Activated CD4-positive, alpha-beta T cell treated with anti-CD3 and anti-CD28 coated beads, Interleukin-2, Interleukin-6, amounts not matched to agents 100 ng/mL and 50 ng/mL, durations not matched to agents 16 hours and 8 hours (primary cell): ENCODE measurements around the gene AARSD1.
"Not testable (repeated sequence)": the region's sequence is repeated elsewhere in the genome, so short reads cannot be mapped to it uniquely, and the experiment has no call there.

Experiments
- DNase-seq: peaks from one replicate; pipeline ENCODE4 v3.0.0-alpha.2; 2020

The AARSD1 gene

DNA sequence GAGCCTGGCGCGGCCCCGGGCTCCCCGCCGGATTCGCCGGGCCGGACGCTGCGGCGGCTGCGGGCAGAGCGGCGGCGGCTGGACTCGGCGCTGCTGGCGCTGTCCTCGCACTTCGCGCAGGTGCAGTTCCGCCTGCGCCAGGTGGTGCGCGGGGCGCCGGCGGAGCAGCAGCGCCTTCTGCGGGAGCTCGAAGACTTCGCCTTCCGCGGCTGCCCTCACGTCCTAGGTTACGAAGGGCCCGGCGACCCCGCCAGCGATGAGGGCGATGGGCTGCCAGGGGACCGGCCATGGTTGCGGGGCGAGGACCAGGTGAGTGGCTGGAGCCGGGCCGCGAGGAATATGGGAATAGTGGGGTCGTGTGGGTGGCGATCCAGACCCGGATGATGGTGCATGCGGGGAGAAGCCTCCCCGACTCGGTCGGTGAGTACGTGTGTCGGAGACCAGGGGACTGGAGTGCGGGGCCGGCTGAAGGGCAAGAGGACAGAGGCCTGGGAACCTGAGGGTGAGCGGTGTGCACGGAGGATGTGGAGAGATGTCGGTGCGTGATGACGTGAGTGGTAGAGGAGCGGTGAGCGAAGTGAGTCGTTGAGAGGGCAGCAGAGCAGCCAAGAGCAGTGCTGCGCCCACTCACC is 16.6 kb upstream of the AARSD1 start:
- DNase-seq = peak; percentile 78

DNA sequence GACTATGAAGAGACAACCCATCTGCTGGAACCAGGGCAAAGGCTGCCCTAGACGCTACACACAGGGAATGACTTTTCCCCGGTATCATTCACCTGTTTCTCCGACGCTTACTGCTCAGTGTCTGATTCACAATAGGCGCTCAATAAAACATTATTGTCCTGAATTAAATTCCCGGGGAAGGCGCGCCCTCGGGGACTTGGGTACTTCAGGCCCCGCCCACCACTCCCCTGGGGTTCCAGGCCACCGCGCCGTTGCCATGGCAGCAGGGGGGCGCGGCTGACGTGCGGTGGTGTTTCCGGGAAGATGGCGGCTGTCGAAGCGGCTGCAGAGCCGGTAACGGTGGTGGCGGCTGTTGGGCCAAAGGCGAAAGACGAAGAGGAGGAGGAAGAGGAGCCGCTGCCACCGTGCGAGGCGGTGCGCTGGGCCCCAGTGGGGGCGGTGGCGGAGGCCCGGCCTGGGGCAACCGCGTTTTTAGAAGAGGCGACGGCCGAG is 16.1 kb upstream of the AARSD1 start, which contains the start of gene RUNDC1:
Gene RUNDC1, plus strand, starts transcription at position 292 of the 492 bp plus-strand sequence. Its CDS starts 12 bp downstream, at position 304.
- DNase-seq = peak; percentile 94

DNA sequence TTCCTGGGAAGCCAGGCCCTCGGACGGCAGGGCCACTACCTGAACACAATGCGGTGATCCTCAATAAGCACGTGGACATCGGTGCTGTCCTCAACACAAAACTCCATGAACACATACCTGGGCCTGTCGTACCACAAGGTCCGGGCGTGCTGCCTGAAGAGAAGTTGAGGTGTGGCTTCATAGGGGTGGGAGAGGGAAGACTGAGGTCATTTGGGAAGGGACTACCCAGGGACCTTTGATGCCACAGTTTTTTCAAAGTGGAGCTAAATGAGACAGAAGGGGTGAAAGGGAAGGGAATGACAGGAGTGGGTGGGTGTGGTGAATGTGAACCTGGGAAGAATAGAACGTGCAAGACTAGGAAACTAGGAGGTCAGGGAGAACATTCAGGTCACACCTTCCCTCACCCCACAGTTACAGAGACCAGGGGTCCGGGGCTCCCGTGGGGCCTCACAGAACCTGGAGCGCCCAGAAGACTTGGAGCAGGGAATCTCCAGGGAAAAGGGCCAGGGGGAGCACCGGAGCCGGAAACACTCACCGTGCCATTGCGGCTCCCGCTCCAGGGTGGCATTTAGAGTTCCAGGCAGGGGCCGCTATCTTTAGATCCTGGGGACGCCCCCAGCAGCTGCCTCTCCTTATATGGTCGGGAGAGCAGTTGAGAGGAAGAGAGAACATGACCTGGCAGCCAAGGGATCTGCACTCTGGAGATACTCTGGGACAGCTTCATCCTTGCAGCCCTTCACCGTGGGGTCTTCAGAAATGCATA is 15.4 kb upstream of the AARSD1 start, which contains the start of gene PTGES3L:
Gene PTGES3L, minus strand, starts transcription at position 570 of the 763 bp plus-strand sequence. Its CDS starts 27 bp downstream, at position 543.
- peak; percentile 36 for DNase-seq

DNA sequence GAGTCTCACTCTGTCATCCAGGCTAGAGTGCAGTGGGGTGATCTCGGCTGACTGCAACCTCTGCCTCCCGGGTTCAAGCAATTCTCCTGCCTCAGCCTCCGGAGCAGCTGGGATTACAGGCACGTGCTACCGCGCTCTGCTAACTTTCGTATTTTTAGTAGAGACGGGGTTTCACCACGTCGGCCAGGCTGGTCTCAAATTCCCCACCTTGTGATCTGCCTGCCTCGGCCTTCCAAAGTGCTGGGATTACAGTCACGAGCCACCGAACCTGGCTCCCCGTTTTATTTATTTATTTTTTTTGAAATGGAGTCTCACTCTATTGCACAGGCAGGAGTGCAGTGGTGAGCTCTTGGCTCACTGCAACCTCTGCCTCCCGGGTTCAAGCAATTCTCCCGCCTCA is 11.4 kb upstream of the AARSD1 start:
- DNase-seq = not testable (repeated sequence)

DNA sequence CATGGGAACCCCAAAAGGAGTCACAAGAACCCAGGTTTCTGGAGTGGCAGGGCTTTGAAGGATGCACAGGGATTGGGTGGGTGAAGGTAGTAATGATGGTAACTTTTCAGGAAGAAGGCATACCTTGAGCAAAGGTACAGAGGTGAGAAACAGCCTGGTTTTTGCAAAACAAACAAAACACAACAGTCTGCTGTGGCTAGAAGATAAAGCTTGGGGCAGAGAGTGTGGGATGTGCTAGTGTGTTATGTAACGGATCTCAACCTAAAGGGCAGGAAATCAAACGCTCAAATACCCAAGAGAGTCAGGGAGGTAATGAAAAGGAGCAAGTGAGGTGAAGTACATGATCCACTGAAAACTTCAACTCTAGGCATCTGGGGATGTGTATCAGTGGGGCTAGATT is 11.0 kb upstream of the AARSD1 start:
- DNase-seq = no peak

DNA sequence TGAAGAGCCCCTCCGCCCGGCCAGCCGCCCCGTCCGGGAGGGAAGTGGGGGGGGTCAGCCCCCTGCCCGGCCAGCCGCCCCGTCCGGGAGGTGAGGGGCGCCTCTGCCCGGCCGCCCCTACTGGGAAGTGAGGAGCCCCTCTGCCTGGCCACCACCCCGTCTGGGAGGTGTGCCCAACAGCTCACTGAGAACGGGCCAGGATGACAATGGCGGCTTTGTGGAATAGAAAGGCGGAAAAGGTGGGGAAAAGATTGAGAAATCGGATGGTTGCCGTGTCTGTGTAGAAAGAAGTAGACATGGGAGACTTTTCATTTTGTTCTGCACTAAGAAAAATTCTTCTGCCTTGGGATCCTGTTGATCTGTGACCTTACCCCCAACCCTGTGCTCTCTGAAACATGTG is 9.1 kb upstream of the AARSD1 start:
- DNase-seq = not testable (repeated sequence)

DNA sequence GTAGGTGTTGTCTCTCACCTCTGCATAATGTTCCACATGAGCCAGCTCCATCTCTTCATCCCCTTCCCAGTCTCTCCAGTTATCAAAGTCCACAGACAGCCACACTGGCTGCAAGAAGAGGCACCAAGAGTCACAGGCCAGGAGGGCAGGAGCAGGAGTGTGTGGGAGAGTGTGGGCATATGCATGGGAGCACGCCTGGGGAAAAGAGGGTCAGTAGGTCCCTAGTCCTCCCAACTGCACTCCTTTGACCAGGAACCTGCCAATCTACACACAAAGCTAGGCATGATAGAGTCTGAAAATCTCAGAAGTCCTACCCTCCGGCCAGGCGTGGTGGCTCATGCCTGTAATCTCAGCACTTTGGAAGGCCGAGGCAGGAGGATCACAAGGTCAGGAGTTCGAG is 7.3 kb upstream of the AARSD1 start:
- DNase-seq = no peak

DNA sequence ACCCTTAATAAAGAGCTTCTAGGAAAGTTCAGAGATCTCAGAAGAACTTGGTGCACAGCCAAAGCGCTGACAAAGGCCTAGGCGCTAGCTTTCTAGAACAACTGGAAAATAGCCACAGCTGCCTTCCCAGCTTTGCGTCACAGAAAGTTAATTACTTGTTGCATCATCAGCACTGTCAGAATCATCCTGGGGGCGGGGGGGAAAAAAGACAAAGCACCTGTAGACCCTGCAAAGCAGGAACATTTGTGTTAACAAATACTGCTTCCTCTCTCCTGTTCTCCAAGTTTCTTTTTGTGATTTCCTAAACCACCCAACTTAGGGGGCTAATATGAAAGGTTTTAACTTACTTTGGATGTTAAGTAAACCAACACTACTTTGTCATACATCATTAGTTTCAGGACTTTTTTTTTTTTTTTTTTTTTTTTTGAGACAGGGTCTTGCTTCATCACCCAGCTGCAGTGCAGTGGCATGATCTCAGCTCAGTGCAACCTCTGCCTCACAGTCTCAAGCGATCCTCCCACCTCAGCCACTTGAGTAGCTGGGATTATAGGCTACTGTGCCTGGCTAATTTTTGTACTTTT is 4.8 kb upstream of the AARSD1 start:
- no peak for DNase-seq

DNA sequence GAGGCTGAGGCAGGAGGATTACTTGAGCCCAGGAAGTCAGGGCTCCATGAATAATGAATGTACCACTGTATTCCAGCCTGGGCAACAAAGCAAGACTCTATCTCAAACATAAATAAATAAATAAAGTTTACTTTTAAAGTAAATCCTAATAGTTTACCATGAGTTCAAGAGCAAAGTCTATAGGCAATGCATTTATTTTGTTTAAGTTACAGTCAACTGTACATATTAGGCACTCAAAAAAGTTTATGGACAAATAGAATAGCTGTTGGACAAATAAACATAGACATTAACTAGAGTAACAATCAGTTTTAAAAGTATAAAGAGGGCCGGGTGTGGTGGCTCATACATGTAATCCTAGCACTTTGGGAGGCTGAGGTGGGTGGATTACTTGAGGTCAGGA is 3.7 kb upstream of the AARSD1 start:
- no peak for DNase-seq

DNA sequence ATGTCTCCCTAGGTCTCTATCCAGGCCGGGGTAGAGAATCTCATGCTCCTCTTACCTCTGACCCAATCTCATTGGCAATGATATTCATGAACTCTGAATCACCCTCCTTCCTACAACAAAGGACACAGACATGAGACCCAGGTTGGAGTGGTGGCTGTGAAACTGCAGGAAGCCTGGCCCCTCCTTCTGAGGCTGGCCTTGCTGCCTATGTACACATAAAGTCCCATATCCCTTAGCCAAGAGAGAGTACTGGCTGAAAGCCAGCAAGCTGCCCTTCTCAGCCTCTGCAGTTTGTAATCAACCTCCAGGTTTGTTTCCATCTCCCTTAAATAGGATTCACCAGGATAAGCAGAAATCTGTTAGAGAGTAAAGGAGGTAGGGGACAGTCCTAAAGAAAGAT is 10.6 kb downstream of the AARSD1 start:
- no peak for DNase-seq

DNA sequence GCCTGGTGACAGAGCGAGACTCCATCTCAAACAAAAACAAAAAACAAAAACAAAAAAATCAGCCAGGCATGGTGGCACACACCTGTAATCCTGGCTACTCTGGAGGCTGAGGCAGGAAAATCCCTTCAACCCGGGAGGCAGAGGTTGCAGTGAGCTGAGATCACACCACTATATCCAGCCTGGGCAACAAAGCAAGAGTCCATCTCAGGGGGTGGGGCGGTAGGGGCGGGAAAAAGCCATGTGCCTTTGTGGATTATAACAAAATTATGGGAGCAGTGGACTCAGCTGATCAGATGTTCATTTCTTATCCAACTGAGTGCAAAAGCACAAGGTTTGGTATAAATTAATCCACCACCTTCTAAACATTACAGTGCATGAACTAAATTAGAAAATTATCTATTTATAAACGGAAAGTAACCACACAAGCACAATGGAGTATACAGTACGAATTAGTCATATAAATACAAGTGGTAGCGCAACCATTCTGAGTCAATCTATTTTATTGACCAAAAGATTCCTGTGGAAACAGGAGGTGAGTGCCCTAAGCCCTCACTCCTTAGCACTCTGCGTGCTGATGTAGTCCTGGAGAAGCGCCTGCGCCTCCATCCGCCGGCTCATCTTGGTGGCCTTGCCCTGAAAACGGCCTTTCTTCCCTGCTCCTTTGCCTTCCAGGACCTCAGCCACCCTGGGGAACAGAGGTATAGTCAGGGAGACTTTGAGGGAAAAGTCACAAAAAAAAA is 14.0 kb downstream of the AARSD1 start:
- no peak for DNase-seq

DNA sequence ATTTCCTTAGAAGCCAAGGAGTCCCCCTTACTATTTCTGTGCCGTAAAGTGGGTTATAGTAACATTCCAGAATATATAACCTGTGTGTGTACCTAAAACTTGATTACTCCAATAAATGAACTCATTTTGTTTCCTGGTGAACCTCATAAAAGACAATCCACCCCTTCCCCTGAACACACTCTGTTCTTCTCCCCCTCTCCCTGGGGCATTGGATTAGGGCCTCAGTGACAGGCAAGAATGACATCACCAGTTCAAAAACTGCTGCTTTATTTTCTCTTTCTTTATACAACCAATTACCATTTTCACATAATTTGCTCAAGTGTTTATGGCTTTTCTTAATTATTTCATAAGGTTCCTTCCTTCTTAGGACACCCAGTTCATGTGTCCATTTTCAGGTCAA is 17.4 kb downstream of the AARSD1 start:
- DNase-seq = no peak

DNA sequence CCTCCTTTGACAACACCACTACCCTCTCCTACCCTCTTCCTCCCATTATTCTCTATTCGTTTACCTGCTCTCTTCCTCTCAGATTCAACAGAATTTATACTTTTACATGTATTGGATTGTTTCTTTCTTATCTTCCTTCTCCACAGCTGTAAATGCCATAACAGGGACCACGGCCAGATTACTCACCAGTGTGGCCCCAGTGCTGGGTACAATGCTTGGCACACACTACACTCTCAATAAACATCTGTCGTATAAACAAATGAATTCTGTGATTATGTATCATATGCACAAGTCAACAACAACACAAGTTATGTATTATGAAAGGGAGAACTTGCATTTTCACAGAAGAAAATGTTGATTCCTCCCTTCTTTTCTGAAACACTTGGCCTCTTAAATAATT is 20.0 kb downstream of the AARSD1 start:
- no peak for DNase-seq

DNA sequence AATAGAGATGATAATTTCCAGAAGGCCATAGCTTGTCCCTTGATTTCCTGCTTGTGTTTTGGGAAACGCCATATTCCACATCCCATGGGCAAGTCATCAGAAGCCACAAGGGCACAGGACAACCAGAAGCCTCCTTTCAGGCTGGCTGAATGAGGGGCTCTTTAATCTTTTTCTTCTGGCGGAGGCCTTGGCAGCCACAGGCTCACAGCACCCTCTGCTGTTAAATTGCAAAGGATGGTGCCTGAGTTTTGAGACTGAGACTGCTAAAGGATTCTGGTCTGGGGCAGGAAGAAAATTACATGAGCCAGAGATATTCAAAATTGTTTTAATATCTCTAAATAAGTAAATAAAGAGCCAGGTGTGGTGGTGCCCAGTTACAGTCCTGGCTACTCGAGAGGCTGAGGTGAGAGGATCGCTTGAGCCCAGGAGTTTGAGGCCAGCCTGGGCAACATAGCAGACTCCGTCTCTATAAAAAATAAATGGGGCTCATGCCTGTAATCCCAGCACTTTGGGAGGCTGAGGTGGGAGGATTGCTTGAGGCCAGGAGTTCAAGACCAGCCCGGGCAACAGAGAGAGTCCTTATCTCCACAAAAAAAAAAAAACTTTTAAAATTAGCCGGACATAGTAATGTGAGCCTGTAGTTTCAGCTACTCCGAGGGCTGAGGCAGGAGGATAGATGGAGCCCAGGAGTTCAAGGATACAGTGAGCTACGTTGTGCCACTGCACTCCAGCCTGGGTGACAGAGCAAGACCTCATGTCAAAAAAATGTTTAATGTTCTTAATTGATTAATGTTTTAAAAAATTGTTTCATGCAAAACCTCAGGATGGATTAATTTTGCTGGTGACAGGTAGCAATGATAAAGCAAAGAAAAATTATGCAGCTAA is 26.3 kb downstream of the AARSD1 start:
- peak; percentile 39 for DNase-seq

DNA sequence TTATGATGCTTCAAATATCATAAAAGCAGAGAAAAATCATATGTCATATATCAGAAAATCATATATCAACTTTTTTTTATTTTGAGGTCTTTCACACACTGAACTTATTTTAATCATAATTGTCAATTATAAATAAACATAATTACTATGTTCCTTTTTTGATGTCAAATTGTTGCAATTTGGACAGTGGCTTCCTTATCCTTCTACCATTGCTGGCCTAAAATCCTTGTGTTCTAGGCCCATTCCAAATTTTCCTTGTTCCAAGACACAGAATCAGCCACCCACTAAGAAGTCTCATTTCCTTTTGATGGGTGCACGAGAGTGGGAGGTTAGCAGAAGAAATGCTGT is 34.8 kb downstream of the AARSD1 start:
- no peak for DNase-seq

DNA sequence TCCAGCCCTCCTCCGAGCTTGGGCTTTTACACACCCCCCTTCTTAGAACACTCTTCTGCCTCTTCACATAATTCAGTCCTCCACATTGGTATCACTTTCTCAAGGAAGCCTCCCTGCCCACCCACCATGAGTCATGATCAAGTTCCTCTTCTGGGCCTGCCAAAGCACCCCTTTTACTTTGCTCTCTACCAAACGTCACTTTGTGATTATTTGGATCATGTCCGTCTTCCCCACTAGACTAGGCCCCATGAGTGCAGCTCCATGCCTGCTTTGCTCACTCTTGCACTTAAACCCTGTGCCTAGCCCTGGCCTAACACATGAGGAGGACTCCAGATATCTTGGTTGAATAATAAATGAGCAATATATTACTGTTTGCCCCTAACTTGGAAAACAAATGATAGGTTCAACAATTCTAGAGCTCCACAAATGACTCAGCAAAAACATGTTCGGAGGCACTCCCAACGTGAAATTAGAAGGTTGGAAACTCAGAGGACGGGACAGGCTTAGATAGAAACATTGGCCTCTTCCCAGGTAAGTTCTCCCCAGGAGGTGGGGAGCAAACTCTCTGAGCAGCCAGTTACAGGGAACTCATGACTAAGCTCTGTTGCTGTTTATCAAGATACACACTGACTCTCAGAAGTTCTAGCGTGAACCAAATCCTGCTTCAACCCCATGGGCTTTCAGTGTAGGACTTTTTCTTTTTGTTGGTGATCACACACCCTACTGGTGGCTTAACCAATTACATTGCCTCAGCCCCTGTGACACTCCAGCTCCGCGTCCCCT is 35.3 kb downstream of the AARSD1 start:
- peak; percentile 71 for DNase-seq

DNA sequence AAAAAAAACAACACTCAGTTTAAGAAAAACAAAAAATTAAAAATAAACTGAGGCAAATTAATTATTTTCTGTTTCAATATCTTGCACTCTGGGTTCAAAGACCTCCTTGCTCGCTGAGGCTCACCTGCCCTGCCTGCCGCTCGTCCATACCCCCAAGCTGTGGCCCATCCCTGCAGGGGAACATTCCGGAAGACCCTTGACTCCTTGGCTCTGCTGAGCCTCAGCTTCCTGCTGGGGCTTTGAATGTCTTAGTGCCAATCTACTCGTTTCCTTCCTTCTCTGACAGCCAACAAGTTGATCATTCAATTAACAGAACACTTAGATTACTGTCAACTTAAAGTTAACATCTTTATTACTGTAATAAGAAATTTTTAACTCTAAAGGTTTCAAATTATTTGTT is 39.4 kb downstream of the AARSD1 start:
- DNase-seq = no peak

DNA sequence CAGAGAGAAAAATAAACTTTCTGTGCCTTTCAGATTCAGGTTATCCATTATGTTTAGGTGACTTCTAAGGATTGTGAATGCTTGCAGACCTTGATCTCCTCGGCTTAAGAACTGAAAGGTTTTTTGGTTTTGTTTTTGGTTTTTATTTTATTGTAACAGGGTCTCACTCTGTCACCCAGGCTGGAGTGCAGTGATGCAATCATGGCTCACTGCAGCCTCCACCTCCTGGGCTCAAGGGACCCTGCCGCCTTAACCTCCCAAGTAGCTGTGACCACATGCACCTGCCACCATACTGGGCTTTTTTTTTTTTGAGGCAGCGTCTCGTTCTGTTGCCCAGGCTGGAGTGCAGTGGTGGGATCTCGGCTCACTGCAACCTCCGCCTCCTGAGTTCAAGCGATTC is 40.8 kb downstream of the AARSD1 start:
- not testable (repeated sequence) for DNase-seq

DNA sequence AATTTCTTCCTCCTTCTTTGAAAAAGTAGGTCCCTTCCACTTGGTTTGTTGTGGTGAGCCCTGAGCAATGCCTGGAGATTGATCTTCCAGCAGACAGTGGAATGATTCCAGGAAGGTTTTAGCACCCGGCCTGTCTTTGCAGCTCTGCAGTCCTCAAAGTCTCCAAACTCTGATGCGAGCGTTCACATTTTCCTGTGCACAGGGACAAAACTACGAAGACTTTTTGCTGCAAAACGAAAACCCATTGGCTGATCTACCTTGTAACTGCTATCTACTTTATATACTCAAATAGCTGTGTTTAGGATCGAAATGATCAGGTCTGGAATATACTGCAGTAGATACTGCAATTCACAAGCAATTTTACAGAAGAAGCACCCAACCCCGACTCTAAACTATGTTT is 42.0 kb downstream of the AARSD1 start:
- no peak for DNase-seq

DNA sequence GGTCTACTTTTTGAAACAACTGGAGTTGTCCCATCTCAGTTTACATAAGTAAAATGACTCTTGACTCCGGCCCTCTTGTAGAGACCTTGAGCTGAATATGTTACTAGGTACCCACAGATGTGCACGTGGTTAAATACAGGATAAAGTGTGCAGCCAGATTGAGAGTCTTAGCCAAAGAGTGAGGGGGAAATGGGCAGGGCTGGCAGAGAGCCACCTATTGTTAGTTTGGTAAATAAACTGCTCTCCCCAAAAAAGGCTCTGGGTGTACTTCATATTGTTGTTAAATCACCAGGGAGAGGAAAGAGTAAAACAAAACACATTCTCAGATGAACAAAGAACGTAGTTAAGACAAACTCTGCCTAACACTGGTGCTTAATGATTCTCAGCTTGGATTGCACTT is 43.3 kb downstream of the AARSD1 start:
- DNase-seq = no peak
